IMR-90 (cell line): ENCODE results near the gene SARS1.

Experiments used
- CTCF ChIP-seq: conservative IDR thresholded peaks from 2 replicates; pipeline ENCODE4 v1.5.1; 2012; ENCODE audit warnings: mild to moderate bottlenecking, low read depth, low read length, improper control_type of control experiment
- FOS ChIP-seq: fragments of 150-350 bp; IDR thresholded peaks from 2 replicates; pipeline ENCODE4 v1.6.1; 2016; ENCODE audit warnings: low read depth, low read length
- RCOR1 ChIP-seq: IDR thresholded peaks from 2 replicates; pipeline ENCODE4 v1.6.1; 2012; ENCODE audit warnings: mild to moderate bottlenecking, low read length, improper control_type of control experiment; ENCODE audit not compliant: insufficient replicate concordance

- TF ChIP-seq FOS (no peak), CTCF (no peak), RCOR1 (no peak)
Observed at GRCh38 chr1:109207467-109208103, 6.1 kb upstream of the SARS1 start.
